EL (cell line): ENCODE data around the gene RNF223.
"Not testable (repeated sequence)": the region's sequence is repeated elsewhere in the genome, so short reads cannot be mapped to it uniquely, and the experiment has no call there.

ENCODE experiments used
- DNase-seq: peaks from one replicate; pipeline ENCODE4 v3.0.0-alpha.2; 2016

Gene RNF223

DNA sequence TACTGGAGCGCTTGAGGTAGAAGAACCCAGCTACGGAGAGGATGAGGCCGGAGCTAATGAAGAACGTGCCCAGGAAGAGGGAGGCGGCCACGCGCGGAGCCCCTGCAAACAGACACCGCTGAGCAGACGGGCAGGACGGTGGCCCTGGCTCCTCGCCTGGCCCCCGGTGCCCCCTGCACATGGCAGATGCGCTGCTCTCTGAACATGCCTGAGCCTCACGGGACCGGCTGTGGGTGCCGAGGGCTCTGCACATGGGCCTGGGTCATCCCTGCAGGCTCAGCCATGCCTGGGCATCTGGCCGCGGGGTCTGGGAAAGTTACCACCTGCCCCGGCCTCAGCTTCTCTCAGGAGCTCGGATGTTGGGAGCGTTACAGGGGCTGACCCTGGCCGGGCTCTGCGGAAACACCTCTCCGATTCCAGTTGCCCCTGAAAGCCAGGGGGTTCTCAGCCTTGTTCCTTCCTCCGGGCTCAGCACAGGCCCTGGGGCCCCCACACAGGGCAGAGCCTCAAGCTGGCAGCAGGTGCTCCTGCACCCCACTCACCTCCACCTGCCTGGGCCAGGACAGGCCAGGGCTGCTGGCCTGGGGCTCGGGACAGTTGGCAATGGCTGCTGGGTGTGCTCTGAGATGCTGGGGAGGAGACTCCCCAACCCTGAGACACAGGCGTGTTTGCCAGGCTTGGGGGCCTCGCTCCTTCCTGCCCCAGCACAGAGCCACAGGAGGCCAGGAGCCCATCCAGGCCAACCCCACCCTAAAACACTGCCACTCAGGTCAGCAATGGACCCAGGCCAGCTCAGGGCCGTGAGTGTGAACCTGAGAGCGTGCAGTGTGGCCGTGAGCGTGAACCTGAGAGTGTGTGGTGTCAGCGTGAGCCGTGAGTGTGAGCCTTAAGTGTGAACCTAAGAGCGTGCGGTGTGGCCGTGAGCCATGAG, 12.1 kb upstream of the RNF223 start:
- no peak for DNase-seq

DNA sequence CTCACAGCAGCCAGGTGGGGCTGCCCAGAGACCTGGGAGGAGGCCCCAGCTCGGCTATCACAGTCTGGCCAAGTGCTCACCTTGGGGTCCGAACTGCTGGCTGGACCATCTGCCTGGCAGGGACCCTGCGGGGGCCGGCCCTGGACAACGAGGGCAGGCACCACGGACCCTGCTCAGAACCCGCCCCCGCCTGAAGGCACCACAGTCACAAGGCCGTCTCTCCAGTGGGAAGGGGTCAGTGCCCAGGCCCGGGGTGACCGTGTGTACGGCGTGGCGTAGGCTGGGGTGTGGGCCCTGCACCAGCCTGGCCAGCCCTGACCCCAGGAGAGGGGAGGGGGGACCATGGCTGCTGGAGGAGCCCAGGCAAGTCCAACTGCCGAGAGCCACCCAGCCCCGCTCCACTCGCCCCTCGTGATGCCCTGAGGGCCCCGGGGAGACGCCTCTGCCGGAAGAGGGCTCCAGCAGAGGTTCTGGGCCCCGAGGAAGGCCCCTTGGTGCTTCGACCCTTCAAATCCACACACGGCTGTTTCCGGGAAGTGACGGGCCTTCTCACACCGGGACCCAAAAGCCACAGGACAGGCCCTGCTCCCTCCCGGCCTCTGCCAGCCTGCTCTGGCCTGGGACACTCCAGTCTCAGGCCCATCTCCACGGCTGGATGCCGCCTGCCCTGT, 11.2 kb upstream of the RNF223 start:
- DNase-seq: no peak

DNA sequence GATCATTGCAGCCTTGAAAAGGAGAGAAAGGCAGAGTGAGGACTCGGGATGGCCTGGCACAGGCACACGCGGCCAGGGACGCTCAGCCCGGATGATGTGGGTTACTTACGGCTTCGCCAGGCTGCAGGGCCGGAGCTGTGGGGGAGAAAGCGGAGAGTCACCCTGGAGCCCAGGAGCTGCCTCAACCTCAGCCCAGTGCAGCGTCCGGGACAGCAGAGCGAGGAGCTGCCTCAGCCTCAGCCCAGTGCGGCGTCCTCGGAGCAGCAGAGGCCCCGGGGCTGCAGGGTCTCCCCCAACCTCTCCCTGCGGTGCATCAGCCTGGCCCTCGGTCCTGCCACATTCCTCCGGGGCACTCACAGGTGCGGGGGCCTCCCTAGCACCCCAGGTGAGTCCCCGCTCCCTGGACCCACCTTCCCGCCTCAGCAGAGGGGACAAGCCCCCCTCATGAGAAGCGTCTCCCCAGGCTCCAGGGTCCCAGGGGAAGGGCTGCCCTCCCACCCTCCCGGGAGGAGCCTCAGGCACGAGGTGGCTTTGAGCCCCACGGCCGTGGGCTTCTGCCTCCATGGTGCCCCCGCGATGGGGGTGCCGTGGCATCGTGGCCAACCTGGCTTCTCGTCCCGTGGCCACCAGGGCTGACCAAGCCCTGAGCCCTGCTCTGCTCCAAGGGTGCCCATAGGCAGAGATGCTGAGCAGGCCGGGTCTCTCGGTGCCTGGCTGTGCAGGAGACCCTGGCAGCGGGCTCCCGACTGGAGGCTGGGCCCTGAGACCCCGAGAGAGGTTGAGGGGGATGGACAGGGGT, 10.5 kb upstream of the RNF223 start:
- DNase-seq: no peak

DNA sequence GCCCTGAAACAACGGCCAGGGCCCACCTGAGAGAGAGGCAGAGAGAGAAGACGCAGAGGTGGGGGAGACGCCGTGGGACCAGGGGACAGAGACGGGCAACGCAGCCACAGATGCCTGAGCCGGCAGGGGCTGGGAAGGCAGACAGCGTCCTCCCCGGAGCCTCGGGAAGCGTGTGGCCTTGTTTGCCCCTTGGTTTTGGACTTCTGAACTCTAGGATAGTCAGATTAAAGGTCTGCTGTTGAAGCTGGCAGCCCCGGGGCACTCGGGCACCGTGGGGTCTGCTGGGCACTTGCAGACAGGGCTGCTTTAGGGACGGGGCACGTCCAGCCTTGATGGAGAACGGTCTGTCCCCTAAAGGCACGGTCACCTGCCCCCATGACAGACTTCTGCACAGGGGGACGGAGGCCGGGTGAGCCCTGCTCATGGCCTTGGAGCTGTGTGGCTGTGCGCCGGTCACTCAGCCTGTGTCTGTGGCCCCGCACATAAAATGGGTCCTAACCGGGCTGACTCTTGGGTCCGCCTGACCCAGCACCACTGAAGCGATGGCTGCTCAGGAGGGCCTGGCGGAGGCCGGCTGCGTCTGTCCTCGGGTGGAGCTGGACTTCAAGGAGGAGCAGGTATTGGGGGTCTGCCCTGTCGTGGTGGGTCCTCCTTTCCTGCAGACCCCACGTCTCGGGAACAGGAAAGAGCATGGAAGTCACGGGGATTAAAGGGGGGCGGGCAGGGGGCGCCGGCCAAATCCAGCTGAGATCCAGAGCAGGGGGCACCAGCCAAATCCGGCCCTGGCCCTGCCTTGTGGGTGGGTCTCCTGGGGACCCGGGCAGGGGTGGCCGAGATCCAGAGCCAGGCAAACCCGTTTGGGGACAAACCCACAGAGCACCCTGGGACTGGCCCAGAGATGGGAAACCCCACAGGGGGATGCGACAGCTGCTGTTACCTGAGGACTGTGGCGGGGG, 9.6 kb upstream of the RNF223 start:
- DNase-seq: no peak

DNA sequence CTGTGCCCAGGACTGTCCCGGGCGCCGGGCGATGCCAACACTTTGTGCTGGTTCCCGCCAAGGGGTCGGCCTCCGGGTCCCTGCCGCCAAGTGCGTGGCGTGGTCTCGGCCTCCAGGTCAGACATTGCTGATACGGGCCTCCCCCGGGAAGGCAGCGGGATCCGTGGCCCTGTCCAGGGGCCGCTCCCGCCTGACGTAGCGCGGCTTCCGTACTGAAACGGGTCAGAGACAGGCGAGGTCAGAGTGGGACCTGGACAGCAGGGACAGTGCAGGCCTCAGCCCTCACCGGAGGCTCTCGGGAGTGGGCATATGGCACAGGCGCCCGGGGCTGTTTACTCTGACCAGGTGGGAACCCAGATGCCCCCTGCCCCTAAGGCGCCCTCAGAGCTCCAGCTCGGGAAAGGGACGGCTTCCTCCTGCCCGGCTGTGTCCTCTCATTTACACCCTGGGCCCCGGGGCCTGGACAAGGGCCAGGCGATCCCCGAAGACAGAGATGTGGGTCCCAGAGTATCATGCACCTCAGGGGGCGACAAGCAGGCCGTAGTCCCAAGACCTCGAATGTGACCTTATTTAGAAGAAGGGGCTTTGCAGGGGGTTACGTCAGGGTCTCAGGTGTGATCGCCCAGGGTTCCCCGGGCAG, 8.8 kb upstream of the RNF223 start:
- no peak for DNase-seq

DNA sequence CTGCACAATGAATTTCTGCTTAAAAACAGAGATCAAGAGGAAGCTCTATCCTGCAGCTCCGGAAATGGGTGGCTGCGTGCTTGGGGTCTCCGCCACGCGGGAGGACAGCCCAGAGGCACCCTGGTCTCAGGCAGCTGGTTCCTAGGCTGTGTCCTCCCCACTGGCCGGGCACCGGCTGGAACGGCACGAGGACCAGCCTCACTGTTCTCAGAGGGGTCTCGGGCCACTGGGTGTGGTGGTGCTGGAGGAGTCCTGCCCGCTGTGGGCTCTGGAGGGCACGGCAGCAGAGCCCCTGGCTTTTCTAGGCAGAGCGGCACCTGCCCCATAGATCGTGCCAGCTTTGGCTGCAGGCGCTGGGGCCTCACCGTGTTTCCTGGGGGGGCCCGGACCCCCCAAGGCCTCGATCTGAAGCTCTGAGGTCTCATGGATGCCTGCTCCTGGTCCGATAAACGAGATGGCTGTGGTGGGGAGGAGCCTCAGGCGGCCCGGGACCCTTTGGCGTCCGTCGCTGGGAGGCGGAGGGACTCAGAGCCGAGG, 8.2 kb upstream of the RNF223 start:
- DNase-seq: no peak

DNA sequence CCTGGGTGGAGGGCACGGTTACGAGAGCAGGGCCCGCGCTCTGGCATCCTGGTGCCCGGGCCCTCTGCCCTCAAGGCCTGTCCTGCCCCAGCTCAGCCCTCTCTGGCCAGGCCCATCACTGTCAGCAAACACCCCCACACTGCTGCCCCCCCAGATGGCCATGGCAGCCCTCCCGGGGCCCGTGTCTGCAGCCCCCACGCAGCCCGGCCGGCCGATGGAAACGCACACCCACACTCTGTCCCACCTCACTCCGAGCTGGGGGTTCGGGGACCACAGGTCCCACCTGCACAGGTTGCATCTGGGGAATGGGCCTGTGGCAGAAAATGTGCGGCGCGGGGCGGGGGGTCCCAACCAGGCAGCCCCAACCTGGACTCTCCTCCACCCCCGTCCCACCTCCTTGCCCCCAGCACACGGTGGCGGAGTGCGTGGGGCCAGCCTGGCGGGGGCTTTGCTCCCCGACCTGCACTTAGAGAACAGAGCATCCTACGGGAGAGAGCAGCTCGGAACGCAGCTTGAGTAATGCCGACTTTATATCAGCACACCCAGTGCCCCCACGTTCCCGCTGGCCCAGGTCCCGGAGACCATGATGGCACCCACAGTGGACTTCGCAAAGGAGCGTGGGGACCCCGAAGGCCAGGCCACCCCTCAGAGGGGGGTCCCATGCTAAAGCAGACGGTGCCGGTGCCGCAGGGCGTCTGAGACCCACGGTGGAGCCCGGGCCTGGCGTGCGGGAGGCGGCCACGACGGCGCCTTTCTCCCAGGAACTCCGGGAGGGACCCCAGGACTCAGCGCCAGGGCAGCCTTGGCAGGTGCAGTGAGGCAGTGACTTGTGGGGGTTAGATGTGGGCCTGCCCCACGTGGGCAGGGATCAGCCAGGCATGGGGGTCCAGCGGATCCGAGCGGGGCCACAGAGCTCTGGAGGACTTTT, 7.5 kb upstream of the RNF223 start:
- no peak for DNase-seq

DNA sequence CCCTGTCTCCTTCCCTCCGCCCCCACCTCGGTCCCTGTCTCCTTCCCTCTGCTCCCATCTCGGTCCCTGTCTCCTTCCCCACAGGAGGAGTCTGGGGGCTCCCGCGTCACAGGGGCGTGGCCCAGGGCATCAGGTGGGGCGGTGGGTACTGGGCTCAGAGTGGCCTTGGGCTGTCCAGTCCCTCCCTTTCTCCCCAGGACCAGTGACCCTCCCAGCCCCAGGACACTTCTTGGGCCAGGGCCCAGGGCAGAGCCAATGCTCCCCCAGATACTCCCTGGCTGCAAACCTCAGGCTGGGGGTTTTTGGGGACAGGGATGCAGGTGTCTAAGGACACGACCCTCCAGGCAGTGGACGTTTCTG, 6.8 kb upstream of the RNF223 start:
- no peak for DNase-seq

DNA sequence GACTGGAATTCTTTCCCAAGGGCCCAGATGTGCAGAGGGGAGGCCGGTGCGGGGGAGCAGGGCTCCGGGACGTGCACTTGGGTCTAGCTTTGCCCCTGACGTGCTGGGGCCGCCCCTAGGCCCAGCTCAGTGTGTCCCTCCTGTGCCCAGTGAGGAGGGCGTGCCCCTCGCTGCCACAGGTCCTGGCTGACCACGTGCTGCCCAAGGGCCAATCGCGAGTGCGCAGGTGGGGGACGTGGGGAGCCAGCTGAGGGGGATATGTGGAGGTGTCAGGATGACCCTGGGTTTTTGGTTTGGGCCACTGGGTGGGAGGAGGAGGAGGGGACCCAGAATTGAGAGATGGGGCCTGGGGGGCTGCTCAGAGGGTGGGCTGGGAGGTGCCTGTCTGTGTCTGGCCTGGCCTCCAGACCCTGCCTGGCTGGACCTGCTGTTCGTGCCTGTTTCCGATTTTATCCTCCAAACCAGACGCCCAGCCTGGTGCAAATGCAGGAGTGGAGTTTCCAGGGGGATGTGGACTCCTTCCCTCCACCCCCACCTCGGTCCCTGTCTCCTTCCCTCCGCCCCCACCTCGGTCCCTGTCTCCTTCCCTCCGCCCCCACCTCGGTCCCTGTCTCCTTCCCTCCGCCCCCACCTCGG, 6.1 kb upstream of the RNF223 start:
- peak; percentile 80 for DNase-seq

DNA sequence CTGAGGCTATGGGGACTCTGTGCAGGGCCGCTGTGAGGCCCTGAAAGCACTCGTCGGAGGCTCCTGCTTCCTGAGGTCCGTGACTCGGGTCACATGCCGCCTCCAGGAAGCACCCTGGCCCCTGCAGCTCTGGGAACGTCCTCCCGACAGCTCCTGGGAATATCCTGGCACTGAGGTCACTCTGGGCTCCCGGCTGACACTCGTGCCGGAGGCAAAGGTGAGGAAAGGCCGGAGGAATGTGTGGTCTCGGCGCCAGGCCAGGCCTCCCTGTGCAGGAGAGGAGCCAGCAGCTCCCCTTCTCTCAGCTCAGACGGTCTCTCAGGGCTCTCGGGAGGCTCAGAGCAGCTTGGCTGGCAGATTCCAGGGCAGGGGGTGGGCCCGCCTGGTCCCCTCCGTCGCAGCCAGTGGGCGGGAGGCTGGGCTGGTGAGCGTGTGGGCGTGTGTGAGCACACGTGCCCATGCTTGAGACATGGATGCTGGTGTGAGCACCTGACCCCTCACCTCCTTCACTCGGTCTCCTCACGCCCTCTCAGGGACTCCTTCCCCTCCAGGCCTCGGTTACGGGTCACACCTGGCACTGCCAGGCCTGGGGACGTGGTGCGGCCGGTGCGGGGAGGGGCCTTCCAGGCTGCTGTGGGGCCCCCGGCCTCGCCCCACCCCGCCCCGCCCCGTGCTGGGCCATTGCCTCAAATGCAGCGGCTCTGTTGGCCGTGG, 5.5 kb upstream of the RNF223 start:
- peak; percentile 99 for DNase-seq

DNA sequence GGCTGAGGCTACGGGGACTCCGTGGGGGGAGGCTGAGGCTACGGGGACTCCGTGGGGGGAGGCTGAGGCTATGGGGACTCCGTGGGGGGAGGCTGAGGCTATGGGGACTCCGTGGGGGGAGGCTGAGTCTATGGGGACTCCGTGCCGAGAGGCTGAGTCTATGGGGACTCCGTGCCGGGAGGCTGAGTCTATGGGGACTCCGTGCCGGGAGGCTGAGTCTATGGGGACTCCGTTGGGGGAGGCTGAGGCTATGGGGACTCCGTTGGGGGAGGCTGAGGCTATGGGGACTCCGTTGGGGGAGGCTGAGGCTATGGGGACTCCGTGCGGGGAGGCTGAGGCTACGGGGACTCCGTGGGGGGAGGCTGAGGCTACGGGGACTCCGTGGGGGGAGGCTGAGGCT, 3.3 kb upstream of the RNF223 start:
- DNase-seq: not testable (repeated sequence)

DNA sequence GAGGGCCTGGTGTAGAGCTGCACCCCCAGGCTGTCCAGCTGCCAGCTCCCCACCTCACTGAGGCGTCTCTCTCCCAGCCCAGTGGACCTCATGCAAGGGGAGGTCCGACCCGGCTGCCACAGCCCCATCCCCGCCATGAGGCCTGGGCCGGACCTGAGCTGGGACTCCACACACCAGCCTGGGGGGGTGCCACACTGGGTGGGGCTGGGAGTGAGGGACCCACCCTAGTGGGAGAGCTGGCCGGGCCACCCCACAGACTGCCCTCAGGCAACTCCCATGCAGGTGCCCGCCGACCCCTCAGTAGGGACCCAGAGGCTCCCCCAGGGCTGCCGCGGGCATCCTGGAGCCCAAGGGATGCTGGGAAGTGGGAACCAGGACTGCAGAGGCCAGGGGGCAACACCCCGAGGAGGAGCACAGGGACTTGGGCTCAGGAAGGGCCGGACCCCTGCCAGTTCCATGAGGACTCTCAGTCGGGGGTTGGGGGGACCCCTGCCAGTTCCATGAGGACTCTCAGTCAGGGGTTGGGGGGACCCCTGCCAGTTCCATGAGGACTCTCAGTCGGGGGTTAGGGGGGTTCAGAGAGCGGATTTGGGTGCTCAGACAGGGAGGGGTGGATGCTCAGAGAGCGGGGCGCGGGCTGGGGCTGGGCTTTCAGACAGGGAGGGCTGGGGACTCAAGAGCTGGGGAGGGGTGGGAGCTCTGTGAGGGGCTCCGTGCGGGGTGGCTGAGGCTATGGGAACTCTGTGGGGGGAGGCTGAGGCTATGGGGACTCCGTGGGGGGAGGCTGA, 1.2 kb upstream of the RNF223 start:
- DNase-seq: no peak

DNA sequence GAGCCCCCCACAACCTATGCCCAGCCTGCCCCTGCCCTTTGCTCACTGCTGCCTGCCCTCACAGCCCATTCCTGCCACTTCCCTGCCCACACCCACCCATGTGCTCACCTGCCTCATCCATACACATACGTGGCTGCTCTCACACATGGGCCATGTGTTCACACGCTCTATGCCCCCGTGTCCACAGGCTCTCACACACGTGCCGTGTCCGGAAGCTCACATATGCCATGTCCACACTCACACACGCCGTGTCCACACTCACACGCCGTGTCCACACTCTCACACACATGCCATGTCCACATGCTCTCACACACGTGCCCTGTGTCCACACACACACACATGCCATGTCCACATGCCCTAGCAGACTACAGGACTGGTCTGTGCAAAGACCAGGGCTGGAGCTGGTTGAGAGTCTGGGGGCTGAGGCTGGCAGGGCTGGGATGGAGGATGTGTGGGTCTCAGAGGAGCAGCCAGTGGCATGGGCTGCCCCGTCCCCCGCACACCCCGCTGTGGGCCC, 583 bp upstream of the RNF223 start:
- DNase-seq: no peak

DNA sequence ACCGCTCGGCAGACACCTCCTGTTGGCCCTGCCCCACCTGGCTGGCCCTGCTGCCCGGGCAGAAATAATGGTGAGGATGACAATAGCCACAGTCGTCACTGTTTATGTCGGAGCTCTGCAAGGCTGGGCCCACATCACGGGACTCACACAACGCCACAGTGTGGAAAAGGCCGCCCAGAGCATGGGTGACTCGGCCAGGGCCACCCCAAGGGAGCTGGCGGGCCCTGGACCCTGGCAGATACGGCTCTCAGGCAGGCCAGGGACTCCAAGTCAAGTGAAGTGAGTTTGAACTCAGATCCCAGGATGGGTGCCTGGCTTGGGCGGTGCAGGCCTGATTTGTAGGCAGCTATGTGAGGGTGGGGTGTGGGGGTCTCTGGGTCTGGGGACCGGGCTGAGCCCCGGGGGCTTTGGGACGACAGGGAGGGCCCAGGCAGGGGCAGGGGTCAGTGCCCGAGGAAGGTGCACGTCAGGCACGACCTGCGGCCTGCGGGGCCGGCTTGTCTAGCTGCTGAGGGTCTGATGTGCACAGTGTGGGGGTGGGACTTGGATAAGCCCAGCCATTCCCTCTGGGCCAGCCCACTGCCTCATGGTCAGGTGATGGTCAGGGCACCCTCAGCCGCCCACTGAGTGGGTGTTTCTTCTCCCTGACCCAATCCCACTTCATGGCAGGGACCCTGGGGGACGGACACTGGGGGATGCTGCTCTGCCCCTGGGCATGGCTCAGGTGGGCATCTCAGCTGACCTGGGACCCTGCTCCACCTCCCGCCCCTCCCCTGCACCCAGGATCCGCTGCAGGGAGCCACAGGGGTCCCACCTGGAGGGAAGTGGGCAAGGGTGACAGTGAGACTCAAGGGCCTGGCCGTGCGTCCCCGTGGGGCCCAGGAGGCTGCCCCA, 1.0 kb downstream of the RNF223 start:
- DNase-seq: no peak

DNA sequence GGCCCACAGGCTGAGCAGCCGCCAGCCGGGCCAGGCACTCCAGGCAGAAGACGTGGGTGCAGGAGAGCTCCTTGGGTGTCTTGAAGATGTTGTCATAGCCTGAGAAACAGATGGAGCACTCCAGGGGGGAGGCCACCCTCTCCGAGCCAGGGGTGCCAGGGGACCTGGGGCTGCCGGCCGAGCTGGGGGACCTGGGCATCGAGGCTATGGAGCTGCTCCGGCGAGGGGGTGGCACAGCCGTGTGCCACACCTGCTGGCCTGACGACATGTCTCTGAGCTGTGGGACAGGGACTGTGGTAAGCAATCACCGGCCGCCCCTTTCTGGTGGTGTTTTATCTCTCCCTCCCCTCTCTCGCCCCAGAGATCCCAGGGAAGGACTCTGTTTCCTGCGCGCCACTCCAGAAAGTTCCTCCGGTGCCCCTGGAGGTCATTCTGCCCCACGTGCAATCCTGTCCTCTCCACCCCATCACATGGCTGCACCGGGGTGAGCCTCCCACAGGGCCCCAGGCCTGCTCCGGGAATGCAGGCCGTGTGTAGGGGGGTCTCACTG, 1.7 kb downstream of the RNF223 start:
- DNase-seq: no peak

DNA sequence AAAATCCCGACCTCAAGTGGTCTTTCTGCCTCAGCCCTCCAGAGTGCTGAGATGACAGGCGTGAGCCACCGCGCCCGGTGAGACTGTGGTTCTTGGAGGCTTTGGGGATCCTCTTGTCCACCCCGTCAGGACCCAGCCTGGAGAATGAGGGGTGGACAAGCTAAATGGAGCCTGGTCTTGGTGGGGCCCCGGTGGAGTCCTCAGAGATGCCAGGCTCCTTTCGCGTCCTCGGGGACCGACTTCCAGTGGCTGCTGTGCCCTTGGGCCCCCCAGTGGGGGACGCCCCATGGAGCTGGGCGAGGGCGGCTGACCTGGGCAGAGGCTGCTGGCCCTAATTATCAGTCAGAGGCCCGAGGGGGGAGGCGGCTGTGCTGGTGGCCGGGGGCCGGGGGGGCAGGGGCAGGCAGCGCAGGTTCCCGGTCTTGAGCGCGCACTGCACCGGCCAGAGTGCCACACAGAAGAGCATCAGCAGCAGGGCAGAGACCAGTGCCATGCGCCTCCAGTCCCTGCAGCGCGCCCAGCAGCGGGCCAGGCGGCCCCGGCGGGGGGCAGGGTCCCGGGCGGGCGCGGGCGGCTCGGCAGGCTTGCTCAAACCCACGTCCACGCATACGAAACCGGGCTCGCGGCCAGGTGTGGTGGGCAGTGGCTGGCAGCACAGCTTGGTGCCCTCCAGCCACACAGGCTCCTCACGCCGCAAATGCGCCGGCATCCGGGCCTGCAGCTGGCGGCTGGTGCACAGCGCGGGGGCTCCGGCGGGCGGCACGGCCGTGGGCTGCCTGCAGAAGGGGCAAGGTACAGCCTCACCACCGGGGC, 2.4 kb downstream of the RNF223 start:
- no peak for DNase-seq
